Measurements from ENCODE around the gene GOLGA7B. TPM values are rescaled to one million over a fixed set of nuclear protein-coding genes. Genes with fewer than 3 reads are reported as not detected.

Gene GOLGA7B
- total and polyA plus RNA-seq, 5 experiments from 2014 or later: 0.35 to 8.1 (median 0.61) TPM

DNA sequence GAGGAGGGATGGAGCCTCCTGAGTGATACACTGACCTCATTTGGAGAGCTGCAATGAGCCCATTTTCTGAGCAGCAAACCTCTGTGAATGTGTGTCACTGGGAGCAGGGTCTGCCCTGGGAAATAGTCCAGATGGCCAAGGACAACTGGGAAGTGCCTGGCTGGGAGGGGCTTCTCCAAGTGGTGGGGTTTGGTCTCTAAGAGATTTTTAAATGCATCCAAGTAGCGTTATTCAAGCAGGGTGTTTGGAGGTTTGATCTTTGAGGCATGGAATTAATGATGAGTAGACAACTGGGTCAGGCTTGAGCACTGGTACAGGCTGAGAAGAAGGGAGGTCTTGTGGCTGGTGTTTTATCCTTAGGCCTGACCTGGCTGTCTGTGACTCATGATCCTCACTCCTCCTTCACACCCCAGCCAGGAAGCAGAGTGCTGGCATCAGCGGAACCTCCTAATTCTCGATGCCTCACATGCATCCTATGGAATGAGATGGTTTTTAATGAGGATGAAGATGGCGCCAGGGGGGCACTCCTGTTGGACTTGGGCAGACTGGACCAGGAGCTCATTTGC lies 3.3 kb downstream of the GOLGA7B start:
- peak overlapping the region in 2 of 10 donors; percentile 82 to 95 for H3K4me3 Mint-ChIP-seq
- DNase-seq: no peak
- ATAC-seq: no peak
- peaks cover 36 to 45% (median 43%) of the 10 kb centered on the region in 4 donors for H3K4me1 Mint-ChIP-seq
- POLR2A ChIA-PET: interaction anchor here (4.2 kb wide), 1 partner anchor 72 kb away, joined by 30 read pairs; no protein-coding TSS in a partner anchor
- peaks cover 0 to 3% (median 0%) of the 10 kb centered on the region in 5 donors for H3K27me3 Mint-ChIP-seq
- H3K27ac Mint-ChIP-seq: peak overlapping the region in 2 of 10 donors; percentile 40 to 50
- peaks cover 0 to 3% (median 0%) of the 10 kb centered on the region in 3 donors for H3K36me3 Mint-ChIP-seq
- no peaks in the 10 kb centered on the region for H3K9me3 Mint-ChIP-seq

GRCh38 chr10:97854743-97855142 lies 5.1 kb downstream of the GOLGA7B start:
- Mint-ChIP-seq H3K36me3 (peaks cover 0 to 3% (median 2%) of the 10 kb centered on the region in 3 donors), H3K27me3 (no peaks in the 10 kb centered on the region), H3K27ac (no peak overlapping the region), H3K4me3 (no peak overlapping the region), H3K4me1 (peaks cover 33 to 39% (median 38%) of the 10 kb centered on the region in 4 donors), H3K9me3 (no peaks in the 10 kb centered on the region)
- no peak for ATAC-seq
- POLR2A ChIA-PET: no interaction called here
- DNase-seq: no peak

- Mint-ChIP-seq H3K4me1 (peaks cover 10 to 14% (median 12%) of the 10 kb centered on the region in 4 donors), H3K4me3 (no peak overlapping the region), H3K27ac (no peak overlapping the region), H3K27me3 (no peaks in the 10 kb centered on the region), H3K36me3 (peaks cover 0 to 8% (median 3%) of the 10 kb centered on the region in 3 donors), H3K9me3 (no peaks in the 10 kb centered on the region)
- ATAC-seq (no peak), DNase-seq (no peak)
- POLR2A ChIA-PET: no interaction called here
These were observed 8.4 kb downstream of the GOLGA7B start for GRCh38 chr10:97858001-97858439.

DNA sequence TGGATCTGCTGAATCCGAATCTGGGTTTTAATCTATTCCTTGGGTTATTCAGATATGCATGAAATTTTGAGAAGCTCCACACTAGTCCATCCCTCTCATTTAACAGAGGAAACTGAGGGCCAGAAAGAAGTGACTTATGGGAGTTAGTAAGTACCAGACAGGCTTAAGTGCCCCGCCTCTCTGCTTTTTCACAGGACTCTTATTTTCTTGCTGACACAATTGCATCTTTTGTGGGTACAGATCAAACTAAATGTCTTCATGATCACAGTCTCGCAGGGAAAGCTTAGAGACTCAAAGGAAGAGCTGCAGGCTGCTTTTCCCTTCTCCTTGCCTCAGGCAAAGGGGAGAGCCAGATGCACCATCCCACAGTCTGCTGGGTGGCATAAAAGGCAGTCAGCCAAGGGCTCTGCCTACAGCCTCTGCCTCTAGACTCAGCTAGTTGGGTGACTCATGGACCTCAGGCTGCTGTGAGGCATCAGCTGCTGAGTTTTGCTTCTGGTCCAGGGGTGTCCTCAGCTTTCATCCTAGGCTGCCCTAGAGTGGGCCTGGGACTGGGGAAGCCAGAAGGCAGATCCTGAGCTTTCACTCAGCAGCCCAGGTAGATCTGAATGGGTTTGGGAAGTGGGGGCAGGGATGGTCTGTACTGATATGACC lies 11.6 kb downstream of the GOLGA7B start:
- POLR2A ChIA-PET: interaction anchor here (0.6 to 1.0 kb wide), 2 partner anchors 12 to 87 kb away, joined by 3 to 5 read pairs; no protein-coding TSS in a partner anchor
- Mint-ChIP-seq H3K27ac (no peak overlapping the region), H3K27me3 (no peaks in the 10 kb centered on the region), H3K9me3 (no peaks in the 10 kb centered on the region), H3K36me3 (peaks cover 0 to 14% (median 2%) of the 10 kb centered on the region in 3 donors), H3K4me1 (peaks cover 7 to 10% (median 8%) of the 10 kb centered on the region in 4 donors), H3K4me3 (no peak overlapping the region)
- no peak for ATAC-seq
- no peak for DNase-seq

DNA sequence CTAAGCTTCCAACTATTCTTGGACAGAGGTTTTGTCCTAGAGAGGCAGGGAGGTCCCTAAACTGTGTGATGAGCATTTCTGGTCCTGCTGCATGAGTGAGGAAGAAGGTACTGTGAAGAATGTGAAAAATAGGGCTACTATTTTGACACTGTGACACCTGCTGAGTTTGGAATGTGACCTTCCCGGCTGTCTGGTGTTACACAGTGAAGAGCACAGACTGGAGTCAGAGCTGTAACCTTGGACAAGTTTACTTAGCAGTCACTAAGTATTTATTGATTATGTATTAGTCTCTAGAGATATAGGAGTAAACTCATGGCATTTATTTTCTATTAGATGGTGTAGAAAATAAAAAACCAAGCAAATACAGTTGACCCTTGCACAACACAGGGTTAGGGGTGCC lies 12.3 kb downstream of the GOLGA7B start:
- POLR2A ChIA-PET: interaction anchor here (1.0 kb wide), 1 partner anchor 13 kb away, joined by 3 read pairs; no protein-coding TSS in a partner anchor
- H3K4me3 Mint-ChIP-seq: no peak overlapping the region
- no peak for ATAC-seq

GRCh38 chr10:97863808-97864207 lies 14.2 kb downstream of the GOLGA7B start:
- no peaks in the 10 kb centered on the region for H3K9me3 Mint-ChIP-seq
- POLR2A ChIA-PET: no interaction called here

More for the DNA sequence above, 12.3 kb downstream of the GOLGA7B start:
- Mint-ChIP-seq H3K9me3 (no peaks in the 10 kb centered on the region), H3K4me1 (peaks cover 7 to 12% (median 9%) of the 10 kb centered on the region in 4 donors), H3K36me3 (peaks cover 0 to 14% (median 2%) of the 10 kb centered on the region in 3 donors), H3K27me3 (no peaks in the 10 kb centered on the region), H3K27ac (no peak overlapping the region)
- DNase-seq: no peak

GRCh38 chr10:97865488-97865887 lies 15.8 kb downstream of the GOLGA7B start:
- H3K4me1 Mint-ChIP-seq: peaks cover 6 to 21% (median 17%) of the 10 kb centered on the region in 4 donors
- ATAC-seq (no peak), DNase-seq (peak in 1 of 10 donors; percentile 36)
- H3K36me3 Mint-ChIP-seq: peaks cover 0 to 9% (median 2%) of the 10 kb centered on the region in 3 donors
- H3K4me3 Mint-ChIP-seq: no peak overlapping the region
- peak overlapping the region in 1 of 10 donors; percentile 11 for H3K27ac Mint-ChIP-seq
- POLR2A ChIA-PET: interaction anchor here (1.0 kb wide), 1 partner anchor 16 kb away, joined by 3 read pairs; the partner anchor contains the start of gene GOLGA7B
- no peaks in the 10 kb centered on the region for H3K27me3 Mint-ChIP-seq
- H3K9me3 Mint-ChIP-seq: no peaks in the 10 kb centered on the region

More at GRCh38 chr10:97863808-97864207, 14.2 kb downstream of the GOLGA7B start:
- peak overlapping the region in 3 of 10 donors; percentile 37 to 63 (median 51) for H3K27ac Mint-ChIP-seq
- H3K4me3 Mint-ChIP-seq: no peak overlapping the region
- H3K4me1 Mint-ChIP-seq: peaks cover 0 to 9% (median 5%) of the 10 kb centered on the region in 4 donors
- no peak for ATAC-seq
- DNase-seq: no peak
- H3K27me3 Mint-ChIP-seq: no peaks in the 10 kb centered on the region
- H3K36me3 Mint-ChIP-seq: peaks cover 0 to 14% (median 2%) of the 10 kb centered on the region in 3 donors

GRCh38 chr10:97866524-97867219 lies 17.0 kb downstream of the GOLGA7B start:
- DNase-seq (no peak), ATAC-seq (no peak)
- Mint-ChIP-seq H3K4me1 (peaks cover 6 to 21% (median 15%) of the 10 kb centered on the region in 4 donors), H3K27ac (peak overlapping the region in 6 of 10 donors; percentile 10 to 59 (median 48)), H3K4me3 (no peak overlapping the region), H3K9me3 (no peaks in the 10 kb centered on the region), H3K27me3 (no peaks in the 10 kb centered on the region), H3K36me3 (peaks cover 0 to 6% (median 2%) of the 10 kb centered on the region in 3 donors)
- POLR2A ChIA-PET: interaction anchor here (2.0 kb wide), 1 partner anchor 17 kb away, joined by 10 read pairs; the partner anchor contains the start of gene GOLGA7B

DNA sequence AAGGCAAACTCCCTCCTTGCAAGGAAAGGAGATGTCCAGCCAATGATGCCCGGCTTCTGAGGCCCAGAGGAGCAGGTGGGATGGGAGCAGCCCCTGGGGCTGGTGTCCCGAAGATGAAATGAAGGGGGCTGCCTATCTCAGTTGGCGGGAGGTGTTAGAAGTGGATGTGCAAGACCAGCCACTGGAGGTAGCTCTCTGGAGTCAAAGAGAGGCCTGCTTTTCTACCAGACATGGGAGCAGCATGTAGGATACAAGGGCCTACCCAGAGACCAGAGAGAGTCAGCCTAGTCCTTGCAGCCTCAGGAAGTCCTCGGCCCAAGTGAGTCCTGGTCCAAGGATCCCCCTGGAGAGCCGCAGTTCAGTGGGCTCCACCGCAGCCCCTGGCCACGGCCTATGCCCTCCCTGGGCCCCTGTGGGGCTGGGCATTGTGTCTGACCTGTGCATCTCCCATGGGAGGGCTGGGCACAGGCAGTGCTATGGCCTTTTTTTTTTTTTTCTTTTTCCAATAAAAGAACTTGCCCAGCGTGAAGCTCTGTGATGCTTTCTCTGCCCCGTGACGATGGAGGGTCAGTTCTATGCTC lies 17.7 kb downstream of the GOLGA7B start:
- Mint-ChIP-seq H3K9me3 (no peaks in the 10 kb centered on the region), H3K27ac (peak overlapping the region in 7 of 10 donors; percentile 43 to 82 (median 58)), H3K4me1 (peaks cover 6 to 21% (median 15%) of the 10 kb centered on the region in 4 donors), H3K36me3 (peaks cover 0 to 6% (median 2%) of the 10 kb centered on the region in 3 donors), H3K27me3 (no peaks in the 10 kb centered on the region), H3K4me3 (peak overlapping the region in 1 of 10 donors; percentile 6)
- DNase-seq (peak in 1 of 10 donors; percentile 50), ATAC-seq (no peak)
- POLR2A ChIA-PET: interaction anchor here (0.7 to 3.4 kb wide), 7 partner anchors 8 to 101 kb away, joined by 3 to 26 read pairs (median 4); partner anchors contain the start of gene GOLGA7B

GRCh38 chr10:97868134-97868685 lies 18.6 kb downstream of the GOLGA7B start:
- ATAC-seq (no peak), DNase-seq (peak in 1 of 10 donors; percentile 41)
- Mint-ChIP-seq H3K27me3 (peaks cover 0 to 3% (median 0%) of the 10 kb centered on the region in 5 donors), H3K27ac (peak overlapping the region in 6 of 10 donors; percentile 3 to 59 (median 50)), H3K9me3 (no peaks in the 10 kb centered on the region), H3K36me3 (peaks cover 0 to 6% (median 2%) of the 10 kb centered on the region in 3 donors), H3K4me1 (peaks cover 6 to 21% (median 15%) of the 10 kb centered on the region in 4 donors), H3K4me3 (no peak overlapping the region)
- POLR2A ChIA-PET: interaction anchor here (0.5 to 3.4 kb wide), 12 partner anchors 9 to 167 kb away, joined by 3 to 26 read pairs (median 6); partner anchors contain the start of genes GOLGA7B and SFRP5

Measured in naive thymus-derived CD8-positive, alpha-beta T cell (primary cell).